ENCODE data around the gene TBC1D22A.

The TBC1D22A gene

GRCh38 chr22:47151490-47151889, 389.0 kb downstream of the TBC1D22A start:
- DNase-seq: no peak

GRCh38 chr22:47152236-47152635, 389.8 kb downstream of the TBC1D22A start:
- DNase-seq: no peak

- no peak for DNase-seq
Measured at GRCh38 chr22:47152938-47153337, 390.5 kb downstream of the TBC1D22A start.

- no peak for DNase-seq
Measured at GRCh38 chr22:47153854-47154525, 391.5 kb downstream of the TBC1D22A start.

GRCh38 chr22:47154621-47155081, 392.2 kb downstream of the TBC1D22A start:
- no peak for DNase-seq

- no peak for DNase-seq
Measured at GRCh38 chr22:47155131-47155885, 392.9 kb downstream of the TBC1D22A start.

- no peak for DNase-seq
Measured at GRCh38 chr22:47155912-47156311, 393.5 kb downstream of the TBC1D22A start.

- DNase-seq: no peak
Measured at GRCh38 chr22:47156352-47157092, 394.1 kb downstream of the TBC1D22A start.

GRCh38 chr22:47157093-47157420, 394.6 kb downstream of the TBC1D22A start:
- DNase-seq: no peak

- no peak for DNase-seq
Measured at GRCh38 chr22:47157486-47158270, 395.2 kb downstream of the TBC1D22A start.

- no peak for DNase-seq
Measured at GRCh38 chr22:47158457-47158856, 396.0 kb downstream of the TBC1D22A start.

- DNase-seq: no peak
Measured at GRCh38 chr22:47159592-47159991, 397.1 kb downstream of the TBC1D22A start.

GRCh38 chr22:47160141-47160541, 397.7 kb downstream of the TBC1D22A start:
- DNase-seq: no peak

GRCh38 chr22:47160781-47161520, 398.5 kb downstream of the TBC1D22A start:
- DNase-seq: no peak

- no peak for DNase-seq
Measured at GRCh38 chr22:47161631-47162030, 399.2 kb downstream of the TBC1D22A start.

- no peak for DNase-seq
Measured at GRCh38 chr22:47162865-47163264, 400.4 kb downstream of the TBC1D22A start.

GRCh38 chr22:47163481-47163855, 401.0 kb downstream of the TBC1D22A start:
- no peak for DNase-seq

- no peak for DNase-seq
Measured at GRCh38 chr22:47163856-47164513, 401.5 kb downstream of the TBC1D22A start.

GRCh38 chr22:47164514-47165337, 402.3 kb downstream of the TBC1D22A start:
- DNase-seq: no peak

GRCh38 chr22:47165338-47166032, 403.0 kb downstream of the TBC1D22A start:
- no peak for DNase-seq
